Ecto neural progenitor cell (in vitro differentiated cells): ENCODE results near the gene GBP4.

Experiments
- DNase-seq: peaks from one replicate; pipeline ENCODE4 v3.0.0-alpha.2; 2018; ENCODE audit warnings: low spot score

The GBP4 gene

GRCh38 chr1:89171067-89171438 is 27.7 kb downstream of the GBP4 start:
- DNase-seq = no peak

GRCh38 chr1:89170170-89171066 is 28.3 kb downstream of the GBP4 start:
- no peak for DNase-seq

- no peak for DNase-seq
These were observed 29.6 kb downstream of the GBP4 start for GRCh38 chr1:89169166-89169565.

- DNase-seq = no peak
These were observed 31.0 kb downstream of the GBP4 start for GRCh38 chr1:89167590-89168230.

GRCh38 chr1:89166705-89167104 is 32.0 kb downstream of the GBP4 start:
- no peak for DNase-seq

GRCh38 chr1:89165811-89166210 is 32.9 kb downstream of the GBP4 start:
- no peak for DNase-seq

- no peak for DNase-seq
These were observed 47.7 kb downstream of the GBP4 start for GRCh38 chr1:89151047-89151446.

GRCh38 chr1:89149976-89150375 is 48.8 kb downstream of the GBP4 start:
- DNase-seq = no peak

GRCh38 chr1:89149229-89149628 is 49.5 kb downstream of the GBP4 start:
- peak; percentile 56 for DNase-seq

- DNase-seq = no peak
These were observed 50.8 kb downstream of the GBP4 start for GRCh38 chr1:89147678-89148658.

GRCh38 chr1:89146721-89147120 is 52.0 kb downstream of the GBP4 start:
- DNase-seq = no peak

- DNase-seq = no peak
These were observed 55.3 kb downstream of the GBP4 start for GRCh38 chr1:89143484-89143883.

- no peak for DNase-seq
These were observed 56.6 kb downstream of the GBP4 start for GRCh38 chr1:89142160-89142559.

GRCh38 chr1:89133747-89134146 is 65.0 kb downstream of the GBP4 start:
- DNase-seq = no peak
